Transverse colon (tissue), 4 donors: ENCODE results near the gene IMP4. TPM values are rescaled to one million over a fixed set of nuclear protein-coding genes. Genes with fewer than 3 reads are reported as not detected.

Experiments used
- DNase-seq: peaks from one replicate; pipeline ENCODE4 v3.0.0-alpha.2; 2019
- H3K27ac ChIP-seq, 4 donors: fragments of 200-600 bp; sonication (generic); 2 replicates each; pipeline ENCODE4 v1.5.1; 2016 to 2018; ENCODE audit warnings: inconsistent platforms in 4 of 4
- H3K27me3 ChIP-seq: fragments of 200-600 bp; sonication (generic); 2 replicates; pipeline ENCODE4 v1.5.1; 2017; ENCODE audit warnings: inconsistent platforms
- H3K36me3 ChIP-seq, 4 donors: fragments of 200-600 bp; sonication (generic); 2 replicates each; pipeline ENCODE4 v1.5.1; 2017 to 2019; ENCODE audit warnings: inconsistent platforms in 4 of 4
- H3K4me1 ChIP-seq, 4 donors: fragments of 200-600 bp; sonication (generic); 2 replicates each; pipeline ENCODE4 v1.5.1; 2017 to 2020; ENCODE audit warnings: inconsistent platforms in 4 of 4
- H3K4me3 ChIP-seq, 4 donors: fragments of 200-600 bp; sonication (generic); 1 replicate in 1 of 4; 2 replicates in 3 of 4; pipeline versions ENCODE4 v1.5.1 to v1.6.1; 2017 to 2019; ENCODE audit warnings: inconsistent platforms in 4 of 4
- H3K9me3 ChIP-seq, 2 donors: fragments of 200-600 bp; sonication (generic); 2 replicates each; pipeline ENCODE4 v1.5.1; 2017 to 2019; ENCODE audit warnings: inconsistent platforms in 2 of 2
- EP300 ChIP-seq: sonication (generic); formaldehyde crosslinking; IDR thresholded peaks from one replicate; pipeline ENCODE4 v1.6.1; 2017; ENCODE audit warnings: antibody characterized with exemption, low read depth
- POLR2A ChIP-seq: fragments of 450-650 bp; IDR thresholded peaks from one replicate; pipeline ENCODE4 v1.6.1; 2016; ENCODE audit warnings: antibody characterized with exemption, mild to moderate bottlenecking, moderate library complexity
- POLR2AphosphoS5 ChIP-seq, 3 donors: sonication (generic); formaldehyde crosslinking; IDR thresholded peaks; one replicate each; pipeline ENCODE4 v1.6.1; 2016; ENCODE audit warnings: antibody characterized with exemption in 3 of 3
- WGBS, 2 donors: methylation state at CpG; one replicate each; pipeline ENCODE4 v1.1.5; 2018; ENCODE audit warnings: low coverage in 1 of 2; 5-methylcytosine and 5-hydroxymethylcytosine counted together
- in situ Hi-C, 4 donors: fragments of 200-750 bp; cut with MboI; loops; one replicate each; pipeline versions ENCODE4 v1.15.0 to v1.15.1; 2017; ENCODE audit warnings: low sequenced_read_pairs in 3 of 4, low pct_ligation_motif_present in 1 of 4, low pct_unique_long_range_greater_than_20kb in 1 of 4
- intact Hi-C: fragments of 100-400 bp; cut with DNase I; formaldehyde crosslinking; loops from one replicate; pipeline ENCODE4 v1.15.1; 2023; ENCODE audit warnings: low total_unique reads
- total RNA-seq, 4 donors: library from RNA; depleted of rRNA; stranded (reverse); fragments of >200 nt; gene quantifications; one replicate each; pipeline ENCODE4 v1.1.0, GENCODE V29; 2016
- TF ChIP-seq, protein P1 (sequence below), 5 experiments: fragments of 200-600 bp in 3 of 5; fragments of 450-650 bp in 2 of 5; sonication (generic) in 3 of 5; IDR thresholded peaks; 1 replicate in 2 of 5; 2 replicates in 3 of 5; pipeline ENCODE4 v1.5.1; 2016 to 2017; ENCODE audit warnings: antibody characterized with exemption in 5 of 5, inconsistent platforms in 3 of 5, mild to moderate bottlenecking in 2 of 5, moderate library complexity in 1 of 5

IMP4 gene
- total RNA-seq, 4 donors from 2014 or later, result 52.1 to 367 (median 83.7) TPM

DNA sequence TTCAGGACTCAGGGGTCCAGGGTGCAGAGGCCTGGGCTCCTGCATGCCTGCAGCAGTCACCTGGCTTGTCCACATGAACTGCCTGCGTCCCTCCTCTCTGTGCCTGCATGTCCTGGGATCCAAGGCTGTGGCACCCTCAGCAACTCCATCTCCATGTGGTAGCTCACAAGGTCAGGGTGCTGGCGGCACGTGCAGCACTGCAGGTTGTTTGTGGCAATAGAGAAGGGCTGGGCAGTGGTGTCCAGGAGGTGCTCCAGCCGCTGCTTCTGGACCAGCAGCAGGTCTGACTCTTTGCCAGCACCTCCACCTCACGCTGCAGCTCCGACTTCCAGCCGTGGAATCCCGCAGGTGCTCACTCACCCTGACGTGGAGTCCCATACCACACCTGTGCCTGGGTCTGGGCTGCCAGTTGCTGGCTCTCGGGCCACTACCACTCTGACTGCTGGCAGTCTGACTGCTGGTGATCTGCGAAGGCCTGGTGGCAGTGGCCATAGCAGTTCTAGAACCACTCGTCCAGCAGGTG is 28.8 kb upstream of the IMP4 start:
- H3K27me3 ChIP-seq, result no peaks in the 10 kb centered on the region
- no peak overlapping the region for H3K4me3 ChIP-seq
- no peaks in the 10 kb centered on the region for H3K36me3 ChIP-seq
- no peaks in the 10 kb centered on the region for H3K4me1 ChIP-seq
- 82% methylated on average over 12 of the region's 12 CpGs; no CpG with 5 or more reads in 1 of the 2 donors for WGBS, 2 donors
- TF ChIP-seq, protein P1, sequence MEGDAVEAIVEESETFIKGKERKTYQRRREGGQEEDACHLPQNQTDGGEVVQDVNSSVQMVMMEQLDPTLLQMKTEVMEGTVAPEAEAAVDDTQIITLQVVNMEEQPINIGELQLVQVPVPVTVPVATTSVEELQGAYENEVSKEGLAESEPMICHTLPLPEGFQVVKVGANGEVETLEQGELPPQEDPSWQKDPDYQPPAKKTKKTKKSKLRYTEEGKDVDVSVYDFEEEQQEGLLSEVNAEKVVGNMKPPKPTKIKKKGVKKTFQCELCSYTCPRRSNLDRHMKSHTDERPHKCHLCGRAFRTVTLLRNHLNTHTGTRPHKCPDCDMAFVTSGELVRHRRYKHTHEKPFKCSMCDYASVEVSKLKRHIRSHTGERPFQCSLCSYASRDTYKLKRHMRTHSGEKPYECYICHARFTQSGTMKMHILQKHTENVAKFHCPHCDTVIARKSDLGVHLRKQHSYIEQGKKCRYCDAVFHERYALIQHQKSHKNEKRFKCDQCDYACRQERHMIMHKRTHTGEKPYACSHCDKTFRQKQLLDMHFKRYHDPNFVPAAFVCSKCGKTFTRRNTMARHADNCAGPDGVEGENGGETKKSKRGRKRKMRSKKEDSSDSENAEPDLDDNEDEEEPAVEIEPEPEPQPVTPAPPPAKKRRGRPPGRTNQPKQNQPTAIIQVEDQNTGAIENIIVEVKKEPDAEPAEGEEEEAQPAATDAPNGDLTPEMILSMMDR (IDR thresholded peaks at IDR 0.05), result no peak
- TF ChIP-seq POLR2A, result no peak
- no peak for TF ChIP-seq POLR2AphosphoS5 (IDR thresholded peaks at IDR 0.05)
- TF ChIP-seq EP300, result no peak
- DNase-seq, result no peak
- in situ Hi-C loops (no loop called here), intact Hi-C loops (no loop called here)
- H3K9me3 ChIP-seq, result no peaks in the 10 kb centered on the region
- H3K27ac ChIP-seq, result no peak overlapping the region

DNA sequence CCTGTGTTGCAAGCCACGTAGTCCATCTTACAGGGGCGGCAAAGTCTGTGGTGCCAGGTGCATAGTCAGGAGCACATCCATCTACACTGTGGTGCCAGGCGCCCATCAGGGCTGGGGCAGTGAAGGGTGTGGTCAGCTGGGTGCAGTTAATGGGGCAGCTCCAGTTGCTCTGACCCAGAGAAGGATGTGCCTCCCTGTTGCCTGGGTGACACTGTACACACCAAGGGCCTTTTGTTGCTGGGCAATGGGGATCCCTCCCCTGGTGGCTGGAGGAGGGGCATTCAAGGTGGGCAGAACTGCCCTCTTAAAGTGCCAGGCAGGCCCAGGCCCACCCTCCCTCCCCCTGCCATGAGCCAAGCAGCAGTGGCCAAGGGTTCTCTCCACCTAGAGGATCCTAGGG is 28.3 kb upstream of the IMP4 start:
- in situ Hi-C loops, result no loop called here
- DNase-seq, result no peak
- no peaks in the 10 kb centered on the region for H3K4me1 ChIP-seq
- WGBS, 2 donors, result 81% methylated on average over 3 of the region's 3 CpGs; no CpG with 5 or more reads in 1 of the 2 donors
- no peaks in the 10 kb centered on the region for H3K9me3 ChIP-seq
- H3K27ac ChIP-seq, result no peak overlapping the region
- H3K36me3 ChIP-seq, result no peaks in the 10 kb centered on the region
- H3K4me3 ChIP-seq, result no peak overlapping the region
- intact Hi-C loops, result no loop called here
- no peak for TF ChIP-seq POLR2A
- TF ChIP-seq POLR2AphosphoS5 (IDR thresholded peaks at IDR 0.05), result no peak
- TF ChIP-seq, protein P1 (IDR thresholded peaks at IDR 0.05), result no peak
- TF ChIP-seq EP300, result no peak
- H3K27me3 ChIP-seq, result no peaks in the 10 kb centered on the region

DNA sequence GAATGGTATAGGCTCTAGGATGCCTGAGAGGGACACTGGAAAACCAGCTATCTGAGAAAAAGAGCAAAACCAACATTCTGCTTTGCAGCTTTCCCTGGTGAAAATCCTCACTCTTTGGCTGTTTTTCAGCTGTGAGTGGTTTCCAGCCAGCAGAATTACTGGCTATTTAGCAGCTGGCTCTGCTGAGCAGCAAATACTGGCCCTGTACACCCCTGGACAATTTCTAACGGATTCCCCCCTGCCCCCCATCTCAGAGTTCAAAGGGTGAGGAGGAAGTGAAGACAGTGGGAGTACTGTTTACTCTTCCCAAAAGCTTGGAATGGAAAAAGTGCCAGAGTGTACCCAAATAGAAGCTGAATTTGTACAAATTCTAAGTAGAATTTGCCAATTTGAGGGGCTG is 26.1 kb upstream of the IMP4 start:
- intact Hi-C loops (no loop called here), in situ Hi-C loops (no loop called here)
- Histone ChIP-seq H3K4me1 (no peaks in the 10 kb centered on the region), H3K27me3 (no peaks in the 10 kb centered on the region), H3K9me3 (no peaks in the 10 kb centered on the region), H3K36me3 (no peaks in the 10 kb centered on the region), H3K27ac (no peak overlapping the region), H3K4me3 (no peak overlapping the region)
- 0 to 10% methylated on average over 1 of the region's 1 CpG for WGBS, 2 donors
- TF ChIP-seq POLR2A, result no peak
- no peak for DNase-seq

DNA sequence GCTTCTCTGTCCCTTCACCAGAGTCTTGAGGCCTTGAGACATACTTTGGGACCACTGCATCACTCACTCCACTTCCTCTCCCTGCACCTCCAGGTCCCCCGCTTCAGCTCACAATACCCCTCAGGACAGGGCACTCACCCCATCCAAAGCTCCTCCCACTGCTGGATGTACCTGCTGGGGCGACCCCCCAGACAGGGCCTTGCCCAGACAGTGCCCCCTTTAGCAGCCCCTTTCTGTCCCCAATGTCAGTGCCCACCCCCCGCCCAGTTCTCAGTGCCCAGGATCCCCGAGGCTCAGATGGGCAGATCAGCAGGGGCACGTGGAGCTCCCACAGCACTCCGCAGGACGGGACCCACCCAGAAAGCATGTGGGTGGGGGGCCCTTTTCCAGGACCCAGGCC is 23.8 kb upstream of the IMP4 start:
- 79% methylated on average over 5 of the region's 7 CpGs; no CpG with 5 or more reads in 1 of the 2 donors for WGBS, 2 donors
- Histone ChIP-seq H3K4me1 (no peaks in the 10 kb centered on the region), H3K4me3 (no peak overlapping the region), H3K27ac (no peak overlapping the region), H3K9me3 (no peaks in the 10 kb centered on the region), H3K27me3 (peaks cover 7% of the 10 kb centered on the region), H3K36me3 (no peaks in the 10 kb centered on the region)
- intact Hi-C loops, result no loop called here
- in situ Hi-C loops, result no loop called here
- DNase-seq, result no peak
- TF ChIP-seq EP300 (no peak), POLR2A (no peak), POLR2AphosphoS5 (IDR thresholded peaks at IDR 0.05) (no peak)
- TF ChIP-seq, protein P1 (IDR thresholded peaks at IDR 0.05), result no peak

DNA sequence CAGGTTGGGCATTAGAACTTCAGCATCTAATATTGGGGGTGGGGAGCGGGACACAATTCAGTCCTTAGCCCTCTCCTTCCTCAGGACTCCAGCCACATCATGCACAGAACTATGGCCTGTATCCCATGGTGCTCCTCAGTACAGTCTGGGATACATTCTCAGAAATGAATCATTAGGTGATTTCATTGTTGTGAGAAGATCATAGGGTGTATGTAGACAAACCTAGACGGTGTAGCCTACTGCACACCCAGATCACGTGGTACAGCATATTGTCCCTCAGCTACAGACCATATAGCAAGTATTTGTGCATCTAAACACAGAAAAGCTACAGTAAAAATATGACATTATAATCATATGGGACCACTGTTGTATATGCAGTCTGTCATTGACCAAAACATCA is 23.2 kb upstream of the IMP4 start:
- Histone ChIP-seq H3K9me3 (no peaks in the 10 kb centered on the region), H3K4me3 (no peak overlapping the region), H3K36me3 (no peaks in the 10 kb centered on the region), H3K27me3 (peaks cover 13% of the 10 kb centered on the region), H3K27ac (no peak overlapping the region), H3K4me1 (no peaks in the 10 kb centered on the region)
- in situ Hi-C loops, result no loop called here
- TF ChIP-seq, protein P1 (IDR thresholded peaks at IDR 0.05), result no peak
- TF ChIP-seq POLR2AphosphoS5 (IDR thresholded peaks at IDR 0.05) (no peak), POLR2A (no peak), EP300 (no peak)
- intact Hi-C loops, result no loop called here
- 90% methylated on average over 3 of the region's 3 CpGs; no CpG with 5 or more reads in 1 of the 2 donors for WGBS, 2 donors
- no peak for DNase-seq
